Osteoblast (primary cell): ENCODE results near the gene DOK4. TPM values are rescaled to one million over a fixed set of nuclear protein-coding genes. Genes with fewer than 3 reads are reported as not detected.

ENCODE experiments used
- DNase-seq: peaks from one replicate; pipeline ENCODE4 v3.0.0; 2011; ENCODE audit warnings: low spot score, mixed read lengths; ENCODE audit not compliant: insufficient read length; ENCODE audit errors: missing footprints
- H2AFZ ChIP-seq: 2 replicates; pipeline ENCODE4 v1.6.0; 2011; ENCODE audit warnings: mild to moderate bottlenecking, low read length
- H3K27ac ChIP-seq: 2 replicates; pipeline ENCODE4 v1.5.1; 2011; ENCODE audit warnings: mild to moderate bottlenecking, low read depth, low read length, moderate library complexity
- H3K27me3 ChIP-seq: 2 replicates; pipeline ENCODE4 v1.6.0; 2012; ENCODE audit warnings: mild to moderate bottlenecking, control low read depth, inconsistent platforms, low read length, moderate library complexity; ENCODE audit not compliant: insufficient read depth
- H3K36me3 ChIP-seq: 2 replicates; pipeline ENCODE4 v1.5.1; 2011; ENCODE audit warnings: mild to moderate bottlenecking, low read length, control low read depth, moderate library complexity; ENCODE audit not compliant: insufficient read depth
- H3K4me1 ChIP-seq: 2 replicates; pipeline ENCODE4 v1.5.1; 2011; ENCODE audit warnings: mild to moderate bottlenecking, low read length, control low read depth, moderate library complexity; ENCODE audit not compliant: insufficient read depth
- H3K4me2 ChIP-seq: 2 replicates; pipeline ENCODE4 v1.6.0; 2011; ENCODE audit warnings: mild to moderate bottlenecking, low read length; ENCODE audit not compliant: insufficient read depth
- H3K4me3 ChIP-seq: fragments of 200-600 bp; sonication (generic); 3 replicates; pipeline ENCODE4 v1.5.1; 2012; ENCODE audit warnings: mild to moderate bottlenecking, low read length, inconsistent platforms; ENCODE audit not compliant: insufficient read depth
- H3K79me2 ChIP-seq: 2 replicates; pipeline ENCODE4 v1.6.0; 2012; ENCODE audit warnings: mild to moderate bottlenecking, low read length, control low read depth, inconsistent platforms; ENCODE audit not compliant: insufficient read depth
- H3K9me3 ChIP-seq: 2 replicates; pipeline ENCODE4 v1.5.1; 2011; ENCODE audit warnings: low read depth, low read length, control low read depth
- H4K20me1 ChIP-seq: 2 replicates; pipeline ENCODE4 v1.6.0; 2012; ENCODE audit warnings: mild to moderate bottlenecking, low read length, control low read depth; ENCODE audit not compliant: insufficient read depth
- total RNA-seq: library from RNA; depleted of rRNA; stranded (reverse); fragments of >200 nt; gene quantifications from 2 replicates; pipeline ENCODE4 v1.2.3, GENCODE V29; 2012
- TF ChIP-seq, protein P1 (sequence below): IDR thresholded peaks from 2 replicates; pipeline ENCODE4 v1.5.1; 2011; ENCODE audit warnings: mild to moderate bottlenecking, low read depth, low read length, moderate library complexity; ENCODE audit errors: extremely low read depth

Gene DOK4
- total RNA-seq, 1 donor, result 29.0 TPM

DNA sequence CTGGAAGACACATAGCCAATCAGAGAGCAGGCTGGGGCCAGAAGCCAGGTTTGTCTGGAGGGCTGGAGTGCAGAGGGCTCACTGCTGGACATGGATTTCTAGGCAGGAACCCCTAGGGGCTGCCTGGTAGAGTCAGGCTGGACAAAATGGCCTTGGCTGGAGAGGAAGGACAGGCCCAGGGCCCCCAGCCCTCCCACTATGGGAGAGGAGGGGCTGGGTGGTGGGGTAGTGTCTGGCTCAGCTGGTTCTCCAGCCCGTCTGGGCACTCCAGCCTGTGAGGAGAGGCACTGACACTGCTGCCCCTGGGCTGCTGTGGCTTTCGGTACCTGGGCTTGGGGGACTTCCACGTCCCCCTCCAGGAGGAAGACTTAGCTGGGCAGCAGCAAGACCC, 21.7 kb upstream of the DOK4 start:
- Histone ChIP-seq H3K79me2 (no peaks in the 10 kb centered on the region), H3K27me3 (peaks cover 11% of the 10 kb centered on the region), H3K36me3 (no peaks in the 10 kb centered on the region), H2AFZ (no peak overlapping the region), H3K9me3 (no peaks in the 10 kb centered on the region), H3K4me1 (no peaks in the 10 kb centered on the region), H3K27ac (no peak overlapping the region), H3K4me3 (no peak overlapping the region), H3K4me2 (no peak overlapping the region), H4K20me1 (no peaks in the 10 kb centered on the region)
- peak; percentile 76 for DNase-seq
- TF ChIP-seq, protein P1, sequence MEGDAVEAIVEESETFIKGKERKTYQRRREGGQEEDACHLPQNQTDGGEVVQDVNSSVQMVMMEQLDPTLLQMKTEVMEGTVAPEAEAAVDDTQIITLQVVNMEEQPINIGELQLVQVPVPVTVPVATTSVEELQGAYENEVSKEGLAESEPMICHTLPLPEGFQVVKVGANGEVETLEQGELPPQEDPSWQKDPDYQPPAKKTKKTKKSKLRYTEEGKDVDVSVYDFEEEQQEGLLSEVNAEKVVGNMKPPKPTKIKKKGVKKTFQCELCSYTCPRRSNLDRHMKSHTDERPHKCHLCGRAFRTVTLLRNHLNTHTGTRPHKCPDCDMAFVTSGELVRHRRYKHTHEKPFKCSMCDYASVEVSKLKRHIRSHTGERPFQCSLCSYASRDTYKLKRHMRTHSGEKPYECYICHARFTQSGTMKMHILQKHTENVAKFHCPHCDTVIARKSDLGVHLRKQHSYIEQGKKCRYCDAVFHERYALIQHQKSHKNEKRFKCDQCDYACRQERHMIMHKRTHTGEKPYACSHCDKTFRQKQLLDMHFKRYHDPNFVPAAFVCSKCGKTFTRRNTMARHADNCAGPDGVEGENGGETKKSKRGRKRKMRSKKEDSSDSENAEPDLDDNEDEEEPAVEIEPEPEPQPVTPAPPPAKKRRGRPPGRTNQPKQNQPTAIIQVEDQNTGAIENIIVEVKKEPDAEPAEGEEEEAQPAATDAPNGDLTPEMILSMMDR, result no peak

- Histone ChIP-seq H4K20me1 (no peaks in the 10 kb centered on the region), H3K4me2 (no peak overlapping the region), H3K4me1 (no peaks in the 10 kb centered on the region), H3K36me3 (no peaks in the 10 kb centered on the region), H3K79me2 (no peaks in the 10 kb centered on the region), H3K9me3 (no peaks in the 10 kb centered on the region), H3K27ac (no peak overlapping the region), H3K27me3 (peaks cover 14% of the 10 kb centered on the region), H2AFZ (no peak overlapping the region), H3K4me3 (no peak overlapping the region)
- peak; percentile 72 for DNase-seq
- TF ChIP-seq, protein P1, result no peak
Observed at GRCh38 chr16:57507136-57508034, 21.1 kb upstream of the DOK4 start.

DNA sequence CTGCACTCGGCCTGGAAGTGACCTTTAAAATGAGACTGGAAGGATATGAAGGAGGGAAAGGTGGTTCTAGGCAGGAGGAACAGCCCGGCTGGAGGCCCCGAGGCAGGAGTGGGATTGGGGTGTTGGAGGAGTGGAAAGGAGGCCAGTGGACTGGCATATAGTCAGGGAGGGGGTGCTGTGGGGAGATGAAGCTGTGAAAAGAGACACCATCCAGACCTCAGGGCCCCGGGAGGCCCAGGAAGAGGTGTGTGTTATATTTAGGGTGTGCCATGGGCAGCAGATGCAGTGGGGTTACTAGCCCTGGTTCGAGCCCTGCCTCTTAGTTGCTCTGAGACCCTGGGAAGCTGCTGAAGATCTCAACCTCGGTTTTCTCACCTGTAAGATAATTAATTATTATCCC, 18.9 kb upstream of the DOK4 start:
- Histone ChIP-seq H3K79me2 (no peaks in the 10 kb centered on the region), H3K4me1 (no peaks in the 10 kb centered on the region), H3K27ac (no peak overlapping the region), H3K4me2 (no peak overlapping the region), H3K9me3 (no peaks in the 10 kb centered on the region), H2AFZ (no peak overlapping the region), H4K20me1 (no peaks in the 10 kb centered on the region), H3K27me3 (peaks cover 18% of the 10 kb centered on the region), H3K4me3 (no peak overlapping the region), H3K36me3 (no peaks in the 10 kb centered on the region)
- TF ChIP-seq, protein P1, result no peak
- DNase-seq, result peak; percentile 58

- Histone ChIP-seq H4K20me1 (no peaks in the 10 kb centered on the region), H3K27me3 (peaks cover 18% of the 10 kb centered on the region), H3K9me3 (no peaks in the 10 kb centered on the region), H3K27ac (no peak overlapping the region), H3K79me2 (no peaks in the 10 kb centered on the region), H3K36me3 (no peaks in the 10 kb centered on the region), H3K4me2 (no peak overlapping the region), H3K4me3 (no peak overlapping the region), H3K4me1 (no peaks in the 10 kb centered on the region), H2AFZ (no peak overlapping the region)
- DNase-seq, result no peak
- TF ChIP-seq, protein P1, result no peak
Observed at GRCh38 chr16:57504491-57504890, 18.2 kb upstream of the DOK4 start.
